Mesenchymal stem cell (in vitro differentiated cells and primary cell): ENCODE data around the gene PDYN.

Experiments
- DNase-seq: peaks from one replicate; pipeline ENCODE4 v3.0.0-alpha.2; 2013
- H2AFZ ChIP-seq: one replicate; pipeline ENCODE4 v1.6.1; 2013; ENCODE audit warnings: low read depth, mild to moderate bottlenecking, control low read depth, inconsistent platforms, low read length, moderate library complexity
- H2AK5ac ChIP-seq: 2 replicates; pipeline ENCODE4 v1.6.1; 2013; ENCODE audit warnings: low read length, moderate library complexity, mild to moderate bottlenecking, inconsistent platforms; ENCODE audit not compliant: severe bottlenecking
- H2BK120ac ChIP-seq: one replicate; pipeline ENCODE4 v1.6.1; 2013; ENCODE audit warnings: low read depth, mild to moderate bottlenecking, inconsistent platforms, low read length, moderate library complexity
- H2BK12ac ChIP-seq, 2 experiments: one replicate each; pipeline ENCODE4 v1.6.1; 2013; ENCODE audit warnings: inconsistent platforms in 2 of 2, low read length in 2 of 2, mild to moderate bottlenecking in 2 of 2, moderate library complexity in 2 of 2, control low read depth in 1 of 2
- H2BK15ac ChIP-seq: one replicate; pipeline ENCODE4 v1.6.1; 2013; ENCODE audit warnings: mild to moderate bottlenecking, low read depth, inconsistent platforms; ENCODE audit not compliant: poor library complexity, severe bottlenecking
- H2BK5ac ChIP-seq: 2 replicates; pipeline ENCODE4 v1.6.1; 2013; ENCODE audit warnings: low read depth, mild to moderate bottlenecking, low read length, control low read depth, inconsistent platforms; ENCODE audit not compliant: poor library complexity, severe bottlenecking
- H3K14ac ChIP-seq, 2 experiments: one replicate each; pipeline ENCODE4 v1.6.1; 2013; ENCODE audit warnings: inconsistent platforms in 2 of 2, low read length in 2 of 2, control low read depth in 1 of 2, mild to moderate bottlenecking in 1 of 2, moderate library complexity in 1 of 2
- H3K18ac ChIP-seq, 2 experiments: one replicate each; pipeline ENCODE4 v1.6.1; 2013; ENCODE audit warnings: inconsistent platforms in 2 of 2, low read length in 2 of 2, control low read depth in 1 of 2, low read depth in 1 of 2, mild to moderate bottlenecking in 1 of 2
- H3K23ac ChIP-seq, 2 experiments: one replicate each; pipeline ENCODE4 v1.6.1; 2013; ENCODE audit warnings: inconsistent platforms in 2 of 2, low read length in 2 of 2, mild to moderate bottlenecking in 2 of 2, moderate library complexity in 2 of 2, control low read depth in 1 of 2
- H3K27ac ChIP-seq: 2 replicates; pipeline ENCODE4 v1.5.1; 2013; ENCODE audit warnings: mild to moderate bottlenecking, moderate library complexity, low read length, control low read depth, inconsistent platforms; ENCODE audit not compliant: poor library complexity, severe bottlenecking
- H3K27me3 ChIP-seq, 2 experiments: 2 replicates each; pipeline versions ENCODE4 v1.6.1 to v1.7.0; 2013; ENCODE audit warnings: low read length in 2 of 2, mild to moderate bottlenecking in 2 of 2, moderate library complexity in 2 of 2, control low read depth in 1 of 2, inconsistent platforms in 1 of 2; ENCODE audit not compliant: control insufficient read depth in 1 of 2, insufficient read depth in 1 of 2
- H3K36me3 ChIP-seq, 2 experiments: 2 replicates each; pipeline versions ENCODE4 v1.6.1 to v1.7.0; 2013; ENCODE audit warnings: low read length in 2 of 2, control low read depth in 1 of 2, inconsistent platforms in 1 of 2, low read depth in 1 of 2, mild to moderate bottlenecking in 1 of 2; ENCODE audit not compliant: insufficient read depth in 2 of 2, control insufficient read depth in 1 of 2
- H3K4ac ChIP-seq, 2 experiments: one replicate each; pipeline ENCODE4 v1.6.1; 2013; ENCODE audit warnings: inconsistent platforms in 2 of 2, low read length in 2 of 2, mild to moderate bottlenecking in 2 of 2, moderate library complexity in 2 of 2, control low read depth in 1 of 2, low read depth in 1 of 2
- H3K4me1 ChIP-seq: 2 replicates; pipeline ENCODE4 v1.6.1; 2013; ENCODE audit warnings: low read depth, low read length, control low read depth; ENCODE audit not compliant: control insufficient read depth, insufficient read depth
- H3K4me2 ChIP-seq: 2 replicates; pipeline ENCODE4 v1.6.1; 2013; ENCODE audit warnings: low read length, mild to moderate bottlenecking, inconsistent platforms; ENCODE audit not compliant: poor library complexity, severe bottlenecking
- H3K4me3 ChIP-seq, 2 experiments: 2 replicates each; pipeline versions ENCODE4 v1.5.1 to v1.7.0; 2013; ENCODE audit warnings: low read length in 2 of 2, mild to moderate bottlenecking in 2 of 2, control low read depth in 1 of 2, low read depth in 1 of 2; ENCODE audit not compliant: insufficient read depth in 1 of 2
- H3K79me1 ChIP-seq: replicated peaks from 2 replicates; pipeline ENCODE4 v1.6.1; 2013; ENCODE audit warnings: mild to moderate bottlenecking, control low read depth, low read length, inconsistent platforms; ENCODE audit not compliant: poor library complexity, severe bottlenecking
- H3K9ac ChIP-seq: 2 replicates; pipeline ENCODE4 v1.7.0; 2013; ENCODE audit warnings: mild to moderate bottlenecking, low read length, moderate library complexity
- H3K9me3 ChIP-seq: 2 replicates; pipeline ENCODE4 v1.7.0; 2013; ENCODE audit warnings: mild to moderate bottlenecking, low read length; ENCODE audit not compliant: control insufficient read depth
- H4K8ac ChIP-seq: one replicate; pipeline ENCODE4 v1.6.1; 2013; ENCODE audit warnings: inconsistent platforms, mild to moderate bottlenecking, low read length, moderate library complexity
- H4K91ac ChIP-seq: one replicate; pipeline ENCODE4 v1.6.1; 2013; ENCODE audit warnings: mild to moderate bottlenecking, low read length, inconsistent platforms
- WGBS: methylation state at CpG from one replicate; pipeline ENCODE4 v1.1.7; 2013; ENCODE audit warnings: mixed read lengths; 5-methylcytosine and 5-hydroxymethylcytosine counted together

Gene PDYN

DNA sequence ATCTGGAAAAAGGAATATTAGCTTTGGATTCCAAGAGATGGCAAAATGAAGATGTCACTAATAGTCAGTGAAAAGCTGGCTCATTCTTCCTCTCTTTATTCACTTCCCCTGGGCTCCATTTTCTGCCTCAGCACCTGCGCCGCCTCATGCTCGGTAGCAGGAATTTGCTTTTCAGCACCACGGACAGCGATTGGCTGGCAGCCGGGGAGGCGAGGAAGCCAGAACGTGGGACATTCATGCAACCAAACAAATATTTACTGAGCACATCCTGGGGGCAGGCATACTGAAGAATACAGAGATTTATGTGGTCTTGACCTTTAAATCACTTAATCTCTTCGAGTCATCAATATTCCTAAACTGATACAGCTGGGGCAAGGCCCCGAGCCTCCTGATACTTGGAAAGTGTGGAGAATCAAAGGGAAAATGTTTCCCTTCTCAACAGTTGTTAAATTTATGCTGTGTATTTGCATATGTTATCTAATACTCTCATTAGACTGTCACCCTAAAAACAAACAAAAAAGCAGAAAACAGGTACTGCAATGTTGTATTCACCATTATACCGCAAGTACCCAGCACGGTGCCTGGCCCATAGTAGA is 12.1 kb upstream of the PDYN start:
- Histone ChIP-seq H3K18ac (no peak overlapping the region), H3K4me3 (no peak overlapping the region)
- DNase-seq = peak; percentile 57

GRCh38 chr20:2005359-2005758 is 11.5 kb upstream of the PDYN start:
- Histone ChIP-seq H3K4me3 (no peak overlapping the region), H4K8ac (no peak overlapping the region), H2AK5ac (no peak overlapping the region), H3K9ac (no peak overlapping the region), H3K79me1 (no peaks in the 10 kb centered on the region), H3K4ac (no peak overlapping the region), H3K9me3 (no peaks in the 10 kb centered on the region), H3K4me1 (no peaks in the 10 kb centered on the region), H3K23ac (no peak overlapping the region), H2BK120ac (no peak overlapping the region), H2BK5ac (no peak overlapping the region), H3K4me2 (no peak overlapping the region), H3K18ac (no peak overlapping the region), H2BK15ac (no peak overlapping the region), H3K27ac (no peak overlapping the region), H2AFZ (no peak overlapping the region), H4K91ac (no peak overlapping the region), H2BK12ac (no peak overlapping the region), H3K27me3 (peaks cover 24 to 75% of the 10 kb centered on the region in 2 experiments), H3K36me3 (no peaks in the 10 kb centered on the region), H3K14ac (no peak overlapping the region)
- DNase-seq = peak; percentile 21
- 93% methylated on average over 1 of the region's 1 CpG for WGBS

More for the DNA sequence above, 12.1 kb upstream of the PDYN start:
- H4K91ac ChIP-seq = no peak overlapping the region
- no peaks in the 10 kb centered on the region for H3K79me1 ChIP-seq
- H3K36me3 ChIP-seq = no peaks in the 10 kb centered on the region
- no peak overlapping the region for H2AFZ ChIP-seq
- H2BK15ac ChIP-seq = no peak overlapping the region
- H3K27ac ChIP-seq = no peak overlapping the region
- H3K14ac ChIP-seq = no peak overlapping the region
- H2BK12ac ChIP-seq = no peak overlapping the region
- no peak overlapping the region for H2BK5ac ChIP-seq
- no peak overlapping the region for H3K9ac ChIP-seq
- H3K9me3 ChIP-seq = no peaks in the 10 kb centered on the region
- H2AK5ac ChIP-seq = no peak overlapping the region
- no peak overlapping the region for H3K4ac ChIP-seq
- no peak overlapping the region for H2BK120ac ChIP-seq
- H3K27me3 ChIP-seq = peaks cover 28 to 75% of the 10 kb centered on the region in 2 experiments
- 33% methylated on average over 7 of the region's 12 CpGs for WGBS
- no peak overlapping the region for H3K23ac ChIP-seq
- H4K8ac ChIP-seq = no peak overlapping the region
- no peak overlapping the region for H3K4me2 ChIP-seq
- H3K4me1 ChIP-seq = no peaks in the 10 kb centered on the region

DNA sequence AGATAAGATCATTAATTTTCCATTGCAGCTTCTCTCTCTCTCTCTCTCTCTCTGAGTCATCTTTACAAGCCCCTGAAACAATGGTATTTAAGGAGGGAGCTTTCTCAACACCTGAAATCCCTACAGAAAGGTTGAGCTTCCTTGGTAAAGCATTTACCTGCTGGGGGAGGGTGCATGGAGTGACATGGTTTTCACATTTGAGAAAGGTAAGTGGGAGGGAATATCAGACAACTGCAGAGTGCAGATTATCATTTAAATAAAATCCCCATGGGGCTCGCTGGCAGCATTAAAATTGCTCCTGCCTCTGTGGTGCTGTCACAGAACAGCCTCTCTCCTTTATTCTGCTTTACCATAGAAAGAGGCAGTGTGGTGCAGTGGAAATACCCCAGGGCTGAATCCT is 10.3 kb upstream of the PDYN start:
- Histone ChIP-seq H3K9ac (no peak overlapping the region), H2BK5ac (no peak overlapping the region), H3K4ac (no peak overlapping the region), H3K36me3 (no peaks in the 10 kb centered on the region), H3K27me3 (peaks cover 24 to 71% of the 10 kb centered on the region in 2 experiments), H4K91ac (no peak overlapping the region), H2BK15ac (no peak overlapping the region), H3K4me1 (no peaks in the 10 kb centered on the region), H3K4me2 (no peak overlapping the region), H4K8ac (no peak overlapping the region), H2BK120ac (no peak overlapping the region), H2BK12ac (no peak overlapping the region), H2AK5ac (no peak overlapping the region), H3K4me3 (no peak overlapping the region), H3K27ac (no peak overlapping the region), H2AFZ (no peak overlapping the region), H3K14ac (no peak overlapping the region), H3K18ac (no peak overlapping the region), H3K23ac (no peak overlapping the region), H3K9me3 (no peaks in the 10 kb centered on the region), H3K79me1 (no peaks in the 10 kb centered on the region)
- 0% methylated on average over 1 of the region's 1 CpG for WGBS
- no peak for DNase-seq

DNA sequence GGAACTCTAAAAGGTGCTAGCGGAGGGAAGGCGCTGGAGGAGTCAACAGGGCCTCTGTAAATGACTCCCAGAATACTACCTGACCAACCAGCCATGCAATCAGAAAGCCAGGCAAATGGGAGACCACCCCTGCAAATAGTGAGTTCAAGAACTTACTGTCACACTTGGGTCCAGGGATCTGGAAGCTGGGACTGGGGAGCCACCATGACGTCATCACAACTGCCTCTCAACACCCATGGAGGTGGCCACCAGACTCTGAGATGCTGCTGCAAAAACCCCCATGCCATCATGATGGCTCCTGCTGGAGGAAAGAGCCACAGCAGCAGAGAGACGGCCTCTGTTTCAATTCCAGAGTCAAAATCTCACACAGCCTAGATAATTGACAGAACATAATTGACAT is 8.5 kb upstream of the PDYN start:
- Histone ChIP-seq H3K4ac (no peak overlapping the region), H4K8ac (no peak overlapping the region), H3K4me2 (no peak overlapping the region), H3K27ac (no peak overlapping the region), H3K4me1 (no peaks in the 10 kb centered on the region), H3K9me3 (no peaks in the 10 kb centered on the region), H3K18ac (no peak overlapping the region), H2BK12ac (no peak overlapping the region), H3K14ac (no peak overlapping the region), H3K23ac (no peak overlapping the region), H2BK15ac (no peak overlapping the region), H2AFZ (no peak overlapping the region), H2AK5ac (no peak overlapping the region), H3K4me3 (no peak overlapping the region), H2BK5ac (no peak overlapping the region), H3K36me3 (no peaks in the 10 kb centered on the region), H4K91ac (no peak overlapping the region), H3K27me3 (peaks cover 21 to 74% of the 10 kb centered on the region in 2 experiments), H2BK120ac (no peak overlapping the region), H3K79me1 (no peaks in the 10 kb centered on the region), H3K9ac (no peak overlapping the region)
- no peak for DNase-seq
- WGBS = 60% methylated on average over 4 of the region's 4 CpGs
